GM19025 (cell line): ENCODE data around the gene NOD1.

Source experiments
- ATAC-seq: cut with Tn5 transposase; IDR thresholded peaks from one replicate; pipeline ENCODE4 v1.9.1; 2021; ENCODE audit warnings: mild to moderate bottlenecking, low read depth, moderate library complexity; ENCODE audit not compliant: unreplicated experiment

Gene NOD1

DNA sequence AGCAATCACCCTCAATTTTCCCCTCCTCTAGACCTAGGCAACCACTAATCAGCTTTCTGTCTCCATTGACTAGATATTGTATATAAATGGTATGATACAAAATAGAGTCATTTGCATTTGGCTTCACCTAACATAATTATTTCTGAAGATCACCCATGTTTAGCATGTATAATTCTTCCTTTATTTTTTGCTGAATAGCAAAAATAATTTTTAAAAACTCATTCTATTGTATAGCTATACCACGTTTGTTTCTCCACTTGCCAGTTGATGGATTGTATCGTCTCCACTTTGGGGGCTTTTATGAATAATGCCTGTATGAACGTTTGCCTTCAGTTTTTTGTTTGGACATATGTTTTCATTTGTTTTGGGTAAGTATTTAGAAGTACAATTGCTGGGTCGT lies 98.8 kb downstream of the NOD1 start:
- no peak for ATAC-seq

DNA sequence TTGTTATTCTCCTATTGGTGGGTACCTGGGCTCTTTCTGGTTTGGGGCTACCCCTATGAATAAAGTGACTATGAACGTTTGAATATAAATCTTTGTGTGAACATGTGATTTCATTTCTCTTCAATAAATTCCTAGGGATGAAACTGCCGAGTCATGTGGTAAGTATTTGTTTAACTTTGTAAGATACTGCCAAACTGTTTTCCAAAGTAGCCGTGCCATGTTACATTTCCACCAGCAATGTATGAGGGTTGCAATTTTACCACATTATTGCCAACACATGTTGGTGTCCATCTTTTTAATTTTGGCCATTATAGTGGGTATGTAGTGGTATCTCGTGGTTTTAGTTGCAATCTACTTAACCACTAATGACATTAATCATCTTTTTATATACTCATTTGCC lies 99.5 kb downstream of the NOD1 start:
- no peak for ATAC-seq

DNA sequence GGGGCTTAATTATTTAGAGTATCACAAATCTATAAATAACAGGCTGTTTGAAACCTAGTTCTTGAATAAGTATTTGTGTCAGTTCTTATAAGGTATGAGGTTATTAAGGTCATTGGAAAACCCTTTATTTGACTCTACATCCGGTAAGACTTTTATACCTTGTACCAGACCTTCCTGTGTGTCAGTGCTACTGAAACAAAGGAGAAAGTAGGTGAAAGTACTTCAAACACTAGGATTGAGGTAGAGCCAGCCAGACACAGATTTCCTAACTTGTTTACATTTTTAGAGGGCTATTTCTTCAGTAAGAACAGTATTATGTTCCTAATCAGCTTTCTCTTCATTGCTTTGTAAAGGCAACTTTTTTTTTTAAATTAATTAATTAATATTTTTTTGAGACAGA lies 100.3 kb downstream of the NOD1 start:
- ATAC-seq = no peak
